Activated CD4-positive, alpha-beta memory T cell treated with anti-CD3 and anti-CD28 coated beads for 36 hours (primary cell): ENCODE data around the gene ROM1. TPM values are rescaled to one million over a fixed set of nuclear protein-coding genes. Genes with fewer than 3 reads are reported as not detected.
"Not testable (repeated sequence)": the region's sequence is repeated elsewhere in the genome, so short reads cannot be mapped to it uniquely, and the experiment has no call there.

Experiments
- CTCF ChIA-PET: fragments of 350-600 bp; sonication (Branson Sonifier 250); formaldehyde crosslinking; loops from one replicate; lab custom pipeline; 2021; ENCODE audit warnings: antibody characterized with exemption, inconsistent platforms; lab: Charles Lee
- POLR2A ChIA-PET: fragments of 350-600 bp; sonication (Branson Sonifier 250); formaldehyde crosslinking; loops from one replicate; lab custom pipeline; 2021; ENCODE audit warnings: antibody characterized with exemption; lab: Charles Lee
- DNase-seq: peaks from one replicate; pipeline ENCODE4 v3.0.0-alpha.2; 2020
- H3K27ac Mint-ChIP-seq: one replicate; pipeline ENCODE4 v1.8.0; 2021; ENCODE audit warnings: mixed read lengths
- H3K27me3 Mint-ChIP-seq: one replicate; pipeline ENCODE4 v1.8.0; 2021; ENCODE audit warnings: mixed read lengths
- H3K36me3 Mint-ChIP-seq: one replicate; pipeline ENCODE4 v1.8.0; 2021; ENCODE audit warnings: mixed read lengths
- H3K4me1 Mint-ChIP-seq: one replicate; pipeline ENCODE4 v1.8.0; 2021; ENCODE audit warnings: low read depth, mixed read lengths
- H3K4me3 Mint-ChIP-seq: one replicate; pipeline ENCODE4 v1.8.0; 2021; ENCODE audit warnings: mild to moderate bottlenecking, mixed read lengths
- H3K9me3 Mint-ChIP-seq: one replicate; pipeline ENCODE4 v1.8.0; 2021; ENCODE audit warnings: mixed read lengths
- intact Hi-C: fragments of 100-400 bp; cut with micrococcal nuclease; formaldehyde crosslinking; loops from one replicate; pipeline ENCODE4 v1.15.1; 2023
- total RNA-seq, 2 experiments: library from RNA; stranded (reverse); gene quantifications; one replicate each; pipeline ENCODE4 v1.2.3, GENCODE V29; 2021

Gene ROM1
- total RNA-seq, 2 experiments from 2014 or later, result 1.1 to 1.5 TPM

- CTCF ChIA-PET, result interaction anchor here (0.6 to 2.6 kb wide), 4 partner anchors 19 to 186 kb away, joined by 3 to 9 read pairs (median 4); partner anchors contain the start of genes TUT1 and ZBTB3
Measured at GRCh38 chr11:62610403-62610802, 2.7 kb upstream of the ROM1 start.

GRCh38 chr11:62610814-62611704 lies 2.0 kb upstream of the ROM1 start:
- DNase-seq, result no peak
- ChIA-PET POLR2A (interaction anchor here (1.1 to 4.3 kb wide), 9 partner anchors 10 to 61 kb away, joined by 3 to 38 read pairs (median 6); partner anchors contain the start of genes B3GAT3, C11orf98, CSKMT and GANAB), CTCF (interaction anchor here (0.6 to 2.4 kb wide), 25 partner anchors 9 to 282 kb away, joined by 3 to 31 read pairs (median 4); partner anchors contain the start of genes B3GAT3, C11orf98, CSKMT and EEF1G)
- Mint-ChIP-seq H3K27ac (peak overlapping the region; percentile 95), H3K36me3 (peaks cover 37% of the 10 kb centered on the region), H3K9me3 (no peaks in the 10 kb centered on the region), H3K4me1 (peaks cover 47% of the 10 kb centered on the region), H3K4me3 (peak overlapping the region; percentile 90), H3K27me3 (no peaks in the 10 kb centered on the region)
- intact Hi-C loops, result loop anchor here (5.0 kb wide), 2 partner anchors 81 to 231 kb away; no protein-coding TSS in a partner anchor

More at GRCh38 chr11:62610403-62610802, 2.7 kb upstream of the ROM1 start:
- Mint-ChIP-seq H3K27ac (peak overlapping the region; percentile 65), H3K9me3 (no peaks in the 10 kb centered on the region), H3K4me1 (peaks cover 48% of the 10 kb centered on the region), H3K4me3 (peak overlapping the region; percentile 90), H3K27me3 (no peaks in the 10 kb centered on the region), H3K36me3 (peaks cover 38% of the 10 kb centered on the region)
- intact Hi-C loops, result loop anchor here (5.0 kb wide), 2 partner anchors 82 to 232 kb away; no protein-coding TSS in a partner anchor
- POLR2A ChIA-PET, result interaction anchor here (1.4 to 4.3 kb wide), 6 partner anchors 9 to 61 kb away, joined by 6 to 38 read pairs (median 8); partner anchors contain the start of genes B3GAT3, C11orf98, CSKMT and INTS5
- DNase-seq, result no peak

GRCh38 chr11:62611705-62612365 lies 1.2 kb upstream of the ROM1 start:
- intact Hi-C loops, result loop anchor here (1.0 to 5.0 kb wide), 6 partner anchors 12 to 245 kb away; partner anchors contain the start of genes C11orf98, CSKMT and GANAB
- H3K9me3 Mint-ChIP-seq, result no peaks in the 10 kb centered on the region
- peaks cover 47% of the 10 kb centered on the region for H3K4me1 Mint-ChIP-seq
- CTCF ChIA-PET, result interaction anchor here (0.6 to 2.4 kb wide), 26 partner anchors 10 to 282 kb away, joined by 3 to 31 read pairs (median 4); partner anchors contain the start of genes B3GAT3, C11orf98, CSKMT and EEF1G
- H3K27me3 Mint-ChIP-seq, result no peaks in the 10 kb centered on the region
- POLR2A ChIA-PET, result interaction anchor here (1.1 to 4.3 kb wide), 10 partner anchors 10 to 60 kb away, joined by 3 to 38 read pairs (median 6); partner anchors contain the start of genes B3GAT3, C11orf98, CSKMT and GANAB
- H3K4me3 Mint-ChIP-seq, result peak overlapping the region; percentile 90
- H3K27ac Mint-ChIP-seq, result peak overlapping the region; percentile 95
- H3K36me3 Mint-ChIP-seq, result peaks cover 37% of the 10 kb centered on the region
- DNase-seq, result peak; percentile 68

GRCh38 chr11:62613291-62613778 lies 278 bp downstream of the ROM1 start:
- Mint-ChIP-seq H3K9me3 (no peaks in the 10 kb centered on the region), H3K27ac (peak overlapping the region; percentile 86), H3K4me3 (peak overlapping the region; percentile 49), H3K27me3 (no peaks in the 10 kb centered on the region), H3K36me3 (peaks cover 27% of the 10 kb centered on the region), H3K4me1 (peaks cover 40% of the 10 kb centered on the region)
- intact Hi-C loops, result loop anchor here (1.0 to 5.0 kb wide), 6 partner anchors 9 to 243 kb away; partner anchors contain the start of genes C11orf98, CSKMT and GANAB
- POLR2A ChIA-PET, result interaction anchor here (0.6 to 4.3 kb wide), 6 partner anchors 8 to 161 kb away, joined by 3 to 38 read pairs (median 5); partner anchors contain the start of genes B3GAT3, C11orf98, CSKMT and MTA2
- CTCF ChIA-PET, result interaction anchor here (0.6 to 2.4 kb wide), 6 partner anchors 8 to 52 kb away, joined by 3 to 18 read pairs (median 4); partner anchors contain the start of genes B3GAT3, C11orf98, CSKMT and MTA2
- DNase-seq, result no peak

- Mint-ChIP-seq H3K27me3 (no peaks in the 10 kb centered on the region), H3K27ac (peak overlapping the region; percentile 72), H3K9me3 (no peaks in the 10 kb centered on the region), H3K36me3 (peaks cover 26% of the 10 kb centered on the region), H3K4me3 (no peak overlapping the region), H3K4me1 (peaks cover 39% of the 10 kb centered on the region)
- ChIA-PET CTCF (interaction anchor here (1.8 kb wide), 1 partner anchor 51 kb away, joined by 6 read pairs; the partner anchor contains the start of genes C11orf98 and CSKMT), POLR2A (interaction anchor here (1.8 kb wide), 1 partner anchor 22 kb away, joined by 6 read pairs; the partner anchor contains the start of gene TUT1)
- intact Hi-C loops, result loop anchor here (5.0 kb wide), 2 partner anchors 78 to 228 kb away; no protein-coding TSS in a partner anchor
- DNase-seq, result peak; percentile 75
Measured at GRCh38 chr11:62614275-62614674, 1.2 kb downstream of the ROM1 start.

GRCh38 chr11:62615521-62615920 lies 2.5 kb downstream of the ROM1 start:
- H3K4me1 Mint-ChIP-seq, result peaks cover 37% of the 10 kb centered on the region
- no peak overlapping the region for H3K4me3 Mint-ChIP-seq
- H3K36me3 Mint-ChIP-seq, result peaks cover 17% of the 10 kb centered on the region
- no peaks in the 10 kb centered on the region for H3K9me3 Mint-ChIP-seq
- DNase-seq, result no peak
- intact Hi-C loops, result no loop called here
- POLR2A ChIA-PET, result no interaction called here
- CTCF ChIA-PET, result no interaction called here
- H3K27ac Mint-ChIP-seq, result no peak overlapping the region
- H3K27me3 Mint-ChIP-seq, result no peaks in the 10 kb centered on the region

- POLR2A ChIA-PET, result interaction anchor here (0.6 to 1.3 kb wide), 2 partner anchors 15 to 23 kb away, joined by 3 read pairs; partner anchors contain the start of gene MTA2
- H3K27me3 Mint-ChIP-seq, H3K27ac Mint-ChIP-seq, CTCF ChIA-PET, H3K9me3 Mint-ChIP-seq, intact Hi-C loops, DNase-seq, H3K4me3 Mint-ChIP-seq: not testable (repeated sequence)
- Mint-ChIP-seq H3K36me3 (peaks cover 18% of the 10 kb centered on the region), H3K4me1 (peaks cover 35% of the 10 kb centered on the region)
Measured at GRCh38 chr11:62616957-62617356, 3.9 kb downstream of the ROM1 start.

- Mint-ChIP-seq H3K9me3 (no peaks in the 10 kb centered on the region), H3K27me3 (no peaks in the 10 kb centered on the region), H3K27ac (peak overlapping the region; percentile 96), H3K36me3 (peaks cover 22% of the 10 kb centered on the region), H3K4me3 (peak overlapping the region; percentile 97), H3K4me1 (peaks cover 25% of the 10 kb centered on the region)
- ChIA-PET POLR2A (interaction anchor here (0.6 to 3.8 kb wide), 15 partner anchors 8 to 220 kb away, joined by 3 to 30 read pairs (median 4); partner anchors contain the start of genes C11orf98, CSKMT, EEF1G and EML3), CTCF (interaction anchor here (0.9 to 3.0 kb wide), 9 partner anchors 9 to 165 kb away, joined by 3 to 31 read pairs (median 6); partner anchors contain the start of genes C11orf98, CSKMT, EEF1G and EML3)
- DNase-seq, result no peak
- intact Hi-C loops, result no loop called here
Measured at GRCh38 chr11:62621027-62621566, 8.0 kb downstream of the ROM1 start.

GRCh38 chr11:62621567-62622470 lies 8.8 kb downstream of the ROM1 start, which contains the start of gene B3GAT3:
Gene B3GAT3, minus strand, starts transcription at chr11:62621986. Its CDS starts 39 bp downstream, at chr11:62621947.
- intact Hi-C loops, result loop anchor here (1.0 to 2.0 kb wide), 7 partner anchors 9 to 259 kb away; partner anchors contain the start of genes C11orf98, CSKMT, GANAB and ROM1
- H3K27me3 Mint-ChIP-seq, result no peaks in the 10 kb centered on the region
- peak within 1 kb of the TSS; percentile 97 for H3K4me3 Mint-ChIP-seq
- H3K27ac Mint-ChIP-seq, result peak within 1 kb of the TSS; percentile 96
- H3K4me1 Mint-ChIP-seq, result peaks cover 22% of the 10 kb centered on the region
- ChIA-PET CTCF (interaction anchor here (0.7 to 3.0 kb wide), 14 partner anchors 9 to 197 kb away, joined by 3 to 31 read pairs (median 4); partner anchors contain the start of genes C11orf98, CSKMT, EEF1G and EML3), POLR2A (interaction anchor here (0.6 to 3.8 kb wide), 19 partner anchors 9 to 234 kb away, joined by 3 to 30 read pairs (median 4); partner anchors contain the start of genes C11orf98, CSKMT, EEF1G and EML3)
- H3K9me3 Mint-ChIP-seq, result no peaks in the 10 kb centered on the region
- peak; percentile 98 for DNase-seq
- H3K36me3 Mint-ChIP-seq, result peaks cover 22% of the 10 kb centered on the region
